GM21529 (cell line): ENCODE measurements around the gene TPBG.

Experiments
- ATAC-seq: cut with Tn5 transposase; IDR thresholded peaks from one replicate; pipeline ENCODE4 v1.9.1; 2021; ENCODE audit not compliant: unreplicated experiment

Gene TPBG, protein sequence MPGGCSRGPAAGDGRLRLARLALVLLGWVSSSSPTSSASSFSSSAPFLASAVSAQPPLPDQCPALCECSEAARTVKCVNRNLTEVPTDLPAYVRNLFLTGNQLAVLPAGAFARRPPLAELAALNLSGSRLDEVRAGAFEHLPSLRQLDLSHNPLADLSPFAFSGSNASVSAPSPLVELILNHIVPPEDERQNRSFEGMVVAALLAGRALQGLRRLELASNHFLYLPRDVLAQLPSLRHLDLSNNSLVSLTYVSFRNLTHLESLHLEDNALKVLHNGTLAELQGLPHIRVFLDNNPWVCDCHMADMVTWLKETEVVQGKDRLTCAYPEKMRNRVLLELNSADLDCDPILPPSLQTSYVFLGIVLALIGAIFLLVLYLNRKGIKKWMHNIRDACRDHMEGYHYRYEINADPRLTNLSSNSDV

DNA sequence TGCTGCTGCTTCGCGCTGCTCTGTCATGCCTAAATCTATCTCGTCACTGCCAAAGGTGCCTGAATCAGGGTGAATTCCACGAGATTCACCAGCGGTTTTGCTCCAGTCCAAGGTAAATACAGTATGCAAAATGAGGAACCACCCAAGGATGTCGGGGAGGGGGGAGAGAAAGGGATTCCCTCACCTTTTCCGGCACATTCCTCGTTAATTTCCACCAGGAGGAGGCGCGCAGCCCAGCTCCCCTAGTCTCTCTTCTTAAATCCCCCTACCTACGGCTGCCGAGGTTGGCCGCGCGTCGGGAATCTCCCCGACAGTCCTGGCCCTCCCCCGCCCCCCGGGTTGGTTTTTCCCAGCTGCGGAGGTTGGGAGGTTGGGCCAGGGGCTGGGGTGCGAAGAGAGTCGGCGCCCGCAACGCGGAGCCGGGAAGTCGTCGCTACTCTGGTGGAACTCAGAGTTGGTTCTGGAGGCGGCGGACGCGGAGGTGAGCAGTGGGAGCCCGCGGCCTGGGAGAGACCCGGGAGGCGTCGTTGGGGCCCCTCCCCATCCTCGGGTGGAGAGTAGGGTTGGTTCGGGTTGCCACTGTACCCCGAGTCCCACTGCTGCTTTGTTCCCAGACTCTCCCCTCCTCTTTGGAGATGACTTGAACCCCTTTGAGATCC, at the start of gene TPBG:
Gene TPBG, plus strand, starts transcription at position 390 of the 659 bp plus-strand sequence. CDS start 1,145 bp downstream, outside the sequence.
- peak; percentile 53 for ATAC-seq

DNA sequence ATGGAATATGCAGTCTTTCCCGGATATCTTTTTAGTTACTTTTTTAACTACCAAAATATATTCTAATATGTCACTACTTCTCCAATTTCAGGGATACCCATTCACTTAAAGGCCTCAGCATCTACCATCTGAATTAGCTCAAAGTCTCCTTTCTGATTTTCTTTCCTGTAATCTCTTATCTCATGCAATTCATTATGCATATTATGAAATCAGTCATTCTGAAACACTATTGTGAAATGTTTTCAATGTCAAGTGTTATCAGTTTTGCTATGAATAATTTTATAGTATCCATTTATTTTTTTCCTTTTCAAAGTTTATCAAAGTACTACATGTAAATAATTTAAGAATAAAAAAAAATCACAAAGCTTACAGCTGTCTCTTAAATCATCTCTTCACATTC, 41.2 kb upstream of the TPBG start:
- no peak for ATAC-seq

DNA sequence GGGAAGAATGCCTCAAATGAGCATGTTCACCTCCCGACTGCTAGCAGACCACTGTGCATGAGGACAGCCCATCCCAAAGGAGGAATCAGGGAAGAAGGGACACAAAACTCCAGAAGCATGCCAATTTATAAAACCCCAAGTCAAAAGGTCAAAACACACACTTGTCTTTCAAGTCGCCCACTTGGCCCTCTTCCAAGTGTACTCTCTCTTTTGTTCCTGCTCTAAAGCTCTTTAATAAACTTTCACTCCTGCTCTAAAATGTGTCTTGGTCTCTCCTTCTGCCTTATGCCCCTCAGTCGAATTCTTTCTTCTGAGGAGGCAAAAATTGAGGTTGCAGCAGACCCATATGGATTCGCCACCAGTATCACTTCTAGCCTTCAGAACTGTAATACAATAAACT, 33.9 kb upstream of the TPBG start:
- ATAC-seq, result no peak

DNA sequence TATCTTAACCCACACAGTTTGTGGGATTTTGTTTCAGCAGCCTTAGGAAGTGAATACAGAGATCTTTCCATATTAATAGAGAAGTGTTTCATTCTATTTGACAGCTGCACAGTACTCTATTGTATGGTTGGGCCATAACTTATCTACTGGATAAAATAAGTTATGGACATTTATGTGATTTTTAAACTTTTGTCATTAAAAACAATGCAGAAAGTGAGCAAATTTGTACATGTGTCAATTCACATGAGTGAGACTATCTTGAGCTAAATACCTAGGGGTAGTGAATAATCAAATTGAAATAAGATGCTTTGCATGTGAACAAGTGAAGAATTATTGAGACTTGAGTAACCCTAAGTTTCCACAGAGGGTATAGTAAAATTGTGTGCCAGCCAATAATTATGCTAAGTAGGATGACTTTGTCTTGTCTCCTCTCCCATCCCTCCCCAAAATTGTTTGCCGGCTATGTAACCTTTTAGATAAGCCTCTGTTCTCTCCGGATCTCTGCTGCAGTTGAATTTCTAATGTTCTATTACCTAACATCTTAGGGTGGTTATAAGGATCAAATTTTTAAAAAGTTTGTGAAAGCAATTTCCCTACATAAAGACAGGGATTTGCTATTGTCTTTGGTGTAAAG, 33.3 kb upstream of the TPBG start:
- ATAC-seq, result no peak

DNA sequence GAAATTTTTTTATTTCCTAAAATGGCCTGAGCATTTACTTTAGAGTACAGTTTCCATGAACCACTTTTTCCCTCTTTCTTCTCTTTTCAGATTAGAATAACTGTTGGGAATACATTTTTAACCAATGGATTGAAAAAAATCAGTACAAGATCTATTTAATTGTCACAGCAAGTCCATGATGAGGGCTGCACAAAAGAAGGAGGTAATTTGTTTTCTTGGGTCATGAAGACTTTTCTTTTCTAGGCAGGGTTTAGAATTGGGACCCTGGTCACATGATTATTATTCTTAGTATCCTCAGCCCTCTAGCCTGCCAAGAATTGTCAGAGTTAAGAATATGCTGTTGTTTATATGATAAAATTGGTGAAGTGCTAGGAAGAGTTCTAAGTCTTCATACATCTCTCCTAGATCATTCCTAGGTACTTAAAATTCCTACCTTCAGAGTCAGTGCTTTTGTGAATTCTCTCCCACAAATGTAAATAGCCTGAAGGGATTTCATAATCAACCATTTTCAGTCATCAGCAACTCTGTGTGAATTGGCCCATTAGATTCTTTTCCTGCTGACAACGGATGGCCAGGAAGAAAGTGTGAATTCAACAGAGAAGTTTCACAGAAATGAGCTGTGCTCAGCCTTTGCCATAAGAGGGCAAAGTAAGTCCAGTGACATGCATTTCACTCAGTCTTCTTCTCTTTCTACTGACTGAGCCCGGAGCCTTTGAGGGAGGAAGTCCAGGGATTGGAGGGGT, 32.4 kb upstream of the TPBG start:
- no peak for ATAC-seq

DNA sequence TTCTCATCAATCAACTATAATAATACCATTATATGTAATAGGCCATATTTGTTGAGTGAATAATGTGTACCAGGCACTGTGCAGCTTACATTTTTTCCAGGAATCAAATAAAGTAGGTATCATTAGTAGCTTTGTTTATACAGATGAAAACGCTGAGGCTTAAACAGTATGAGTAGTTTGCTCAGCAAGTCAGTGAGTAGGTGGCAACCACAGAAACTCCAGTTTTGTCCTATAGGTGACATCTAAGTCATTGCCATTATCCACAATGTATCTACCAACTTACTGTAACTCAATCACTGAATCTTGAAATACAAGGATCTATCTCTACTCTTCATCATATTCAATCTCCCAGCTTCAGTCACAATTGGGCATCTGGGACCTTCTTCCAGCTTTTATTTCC, 29.8 kb upstream of the TPBG start:
- ATAC-seq, result no peak

DNA sequence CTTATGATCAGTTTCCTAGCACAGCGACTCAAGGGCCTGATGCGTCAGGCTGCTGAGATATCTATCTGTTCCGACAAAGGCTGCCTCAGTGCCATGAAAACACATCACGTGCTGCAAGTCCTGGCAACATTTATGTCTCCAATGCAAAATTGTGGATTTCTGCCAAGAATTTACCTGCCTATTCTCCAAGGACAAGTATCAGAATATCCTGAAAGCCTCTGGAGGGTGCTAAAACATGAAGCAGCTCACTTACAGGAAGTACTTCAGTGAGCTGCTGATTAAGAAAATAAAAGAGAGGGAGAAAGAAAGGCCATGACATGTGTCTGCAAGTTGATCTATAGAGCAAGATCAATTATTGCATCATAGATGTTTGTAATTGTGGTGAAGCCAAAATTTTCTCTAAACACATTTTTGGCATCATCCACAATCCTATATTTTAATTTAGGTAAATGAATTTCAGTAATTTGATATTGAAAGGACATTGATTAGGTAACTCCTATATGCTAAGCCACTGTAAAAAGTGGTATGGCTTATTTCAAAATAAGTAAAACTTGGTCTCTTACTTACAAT, 25.8 kb upstream of the TPBG start:
- no peak for ATAC-seq

DNA sequence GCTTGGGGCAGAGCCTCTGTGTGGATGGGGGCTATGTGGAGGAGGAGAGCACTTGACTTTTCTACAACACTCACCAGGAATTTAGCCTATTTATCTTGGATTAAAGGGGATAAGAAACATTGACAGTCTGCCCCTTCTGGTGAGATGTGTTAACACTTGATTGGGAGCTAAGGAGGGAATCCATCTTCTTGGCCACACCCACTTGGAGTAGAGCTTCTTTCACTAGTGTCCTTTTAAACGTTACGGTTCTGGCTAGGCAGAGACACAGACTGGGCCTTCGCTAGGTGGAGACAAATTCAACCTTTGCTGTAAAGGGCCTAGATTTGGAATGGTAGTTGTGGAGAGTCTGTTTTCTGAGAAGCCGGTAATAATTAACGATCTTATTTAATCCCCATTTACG, 15.5 kb upstream of the TPBG start:
- ATAC-seq, result no peak

DNA sequence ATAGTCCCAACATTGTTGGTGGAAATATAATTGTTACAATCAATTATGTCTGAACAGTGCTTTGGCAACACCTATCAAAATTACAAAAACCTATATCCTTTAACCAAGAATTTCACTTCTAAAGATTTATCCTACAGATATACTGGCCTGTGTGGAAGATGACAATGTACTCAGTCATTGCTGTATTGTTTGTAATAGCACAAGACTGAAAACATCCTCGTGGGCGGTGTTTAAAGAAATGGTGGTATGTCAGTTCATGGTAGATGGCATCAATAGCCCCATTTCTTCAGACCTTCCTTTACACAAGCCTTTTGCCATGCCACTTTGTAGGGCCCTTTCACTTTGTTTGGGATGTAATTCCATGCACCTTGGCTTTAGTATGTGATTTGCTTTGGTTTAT, 9.8 kb upstream of the TPBG start:
- no peak for ATAC-seq

DNA sequence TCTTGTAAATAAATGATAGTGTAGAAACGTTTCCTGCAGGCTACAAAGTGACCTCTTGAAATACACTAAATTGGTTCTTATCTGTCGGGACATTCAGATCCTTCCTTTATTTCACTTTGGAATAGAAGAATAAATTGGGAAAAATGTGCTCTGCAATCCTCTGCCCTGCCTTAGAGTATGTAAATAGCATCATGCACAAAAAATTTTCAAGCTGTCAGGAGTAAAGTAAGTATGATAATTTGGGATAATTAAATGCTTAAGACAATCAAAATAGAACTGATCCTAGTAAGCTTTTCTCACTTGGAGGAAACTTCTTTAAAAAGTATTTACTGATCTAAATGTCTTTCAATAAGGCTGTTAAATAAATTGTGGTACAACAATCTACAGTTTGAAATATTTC, 3.1 kb upstream of the TPBG start:
- ATAC-seq, result no peak

DNA sequence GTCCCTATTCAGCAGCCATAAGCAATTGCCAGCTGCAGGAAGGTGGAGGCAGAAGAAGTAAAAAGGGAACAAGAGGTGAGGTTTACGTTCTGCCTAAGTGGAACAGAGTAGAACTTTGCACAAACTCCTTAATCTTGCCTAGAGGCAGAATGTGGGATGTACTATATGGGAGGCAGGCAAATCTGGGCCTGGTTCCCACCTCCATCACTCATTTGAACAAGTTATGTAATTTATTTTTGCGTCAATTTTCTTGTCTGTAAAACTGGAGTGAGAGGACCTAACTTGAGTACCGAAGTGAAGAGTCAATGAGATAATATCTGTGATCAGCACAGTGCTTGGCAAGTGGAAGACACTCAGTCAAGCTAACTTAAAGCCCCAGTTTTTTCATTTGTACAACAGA, 2.0 kb upstream of the TPBG start:
- no peak for ATAC-seq

DNA sequence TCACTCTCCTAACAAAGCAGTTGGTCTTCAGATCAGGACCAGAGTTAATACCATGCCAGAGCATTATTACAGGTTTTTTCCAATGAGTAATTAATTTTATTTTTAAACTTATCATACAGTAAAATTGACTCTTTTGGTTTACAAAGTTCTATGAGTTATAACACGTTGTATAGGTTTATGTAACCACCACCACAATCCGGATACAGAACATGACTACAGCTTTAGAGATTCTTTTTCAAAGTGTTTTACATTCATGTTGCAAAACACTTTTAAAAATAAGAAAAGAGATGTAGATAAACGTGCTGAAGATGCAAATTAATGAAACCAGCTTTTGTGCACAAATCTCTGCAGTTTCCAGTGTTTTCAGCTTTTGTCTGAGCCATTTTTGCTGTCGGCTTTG, 1.5 kb upstream of the TPBG start:
- no peak for ATAC-seq

DNA sequence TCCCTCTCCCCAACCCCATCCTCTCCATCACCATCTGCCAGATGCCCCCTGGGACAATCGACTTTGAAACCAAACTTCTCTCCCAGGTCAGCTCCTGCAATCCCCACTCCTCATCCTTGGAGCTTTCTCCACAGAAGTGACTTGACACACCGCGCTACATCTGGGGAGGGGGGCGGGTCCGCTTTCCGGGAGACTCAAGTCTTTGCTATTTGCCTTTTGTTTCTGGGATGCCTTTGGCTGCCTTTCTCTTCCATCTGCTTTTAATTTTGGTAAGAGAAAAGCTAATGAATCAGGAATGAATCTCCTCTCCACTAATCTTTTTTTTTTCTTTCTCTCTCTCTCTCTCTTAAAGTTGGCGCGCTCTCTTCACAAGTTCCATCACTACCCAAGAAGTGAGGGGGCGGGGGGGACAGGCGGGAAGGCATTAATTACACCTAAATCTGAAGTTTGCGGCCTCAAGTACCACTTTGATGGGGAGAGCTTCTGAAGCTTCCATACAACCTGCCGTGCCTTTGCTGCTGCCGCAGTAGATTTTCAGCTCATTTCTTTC, 664 bp upstream of the TPBG start:
- no peak for ATAC-seq

DNA sequence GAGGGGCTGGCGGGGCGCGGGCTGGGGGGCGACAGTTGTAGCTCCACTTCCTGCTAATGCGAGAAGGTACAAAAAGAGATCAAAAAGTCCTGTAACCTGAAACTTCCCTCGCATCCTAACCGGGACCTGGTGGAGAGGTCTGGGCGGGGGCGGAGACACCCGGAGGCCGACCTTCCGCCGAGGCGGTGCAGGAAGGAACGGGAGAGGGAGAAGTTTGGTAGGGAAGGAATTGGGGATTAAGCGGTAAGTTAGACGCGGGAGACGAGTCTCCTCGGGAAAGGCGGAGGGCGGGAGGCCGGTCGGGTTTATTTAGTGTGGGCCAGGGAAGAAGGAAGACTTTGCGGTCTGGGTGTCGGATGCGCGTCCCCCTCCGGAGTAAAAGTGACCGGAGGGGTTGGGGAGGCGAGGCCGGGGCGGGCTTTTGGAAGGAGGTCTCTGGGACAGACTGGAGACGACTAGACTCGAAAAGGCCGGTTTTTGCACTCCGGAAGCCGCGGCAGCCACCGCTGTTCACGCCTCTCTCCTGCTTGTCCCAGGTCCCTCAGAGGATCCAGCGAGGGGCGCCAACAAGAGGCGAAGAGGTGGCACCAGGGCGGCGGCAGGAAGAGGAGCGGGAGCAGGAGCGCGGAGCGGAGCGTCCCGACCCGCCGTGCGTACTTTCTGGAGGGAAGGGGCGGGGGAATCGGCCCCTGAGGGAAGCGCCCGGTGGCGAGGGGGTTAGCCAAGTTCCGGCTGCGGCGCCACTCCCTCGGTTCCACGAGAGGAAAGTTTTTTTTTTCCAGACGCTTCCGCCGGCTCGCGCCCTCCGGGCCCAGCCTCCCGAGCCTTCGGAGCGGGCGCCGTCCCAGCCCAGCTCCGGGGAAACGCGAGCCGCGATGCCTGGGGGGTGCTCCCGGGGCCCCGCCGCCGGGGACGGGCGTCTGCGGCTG, 734 bp downstream of the TPBG start:
- ATAC-seq, result peak; percentile 28

DNA sequence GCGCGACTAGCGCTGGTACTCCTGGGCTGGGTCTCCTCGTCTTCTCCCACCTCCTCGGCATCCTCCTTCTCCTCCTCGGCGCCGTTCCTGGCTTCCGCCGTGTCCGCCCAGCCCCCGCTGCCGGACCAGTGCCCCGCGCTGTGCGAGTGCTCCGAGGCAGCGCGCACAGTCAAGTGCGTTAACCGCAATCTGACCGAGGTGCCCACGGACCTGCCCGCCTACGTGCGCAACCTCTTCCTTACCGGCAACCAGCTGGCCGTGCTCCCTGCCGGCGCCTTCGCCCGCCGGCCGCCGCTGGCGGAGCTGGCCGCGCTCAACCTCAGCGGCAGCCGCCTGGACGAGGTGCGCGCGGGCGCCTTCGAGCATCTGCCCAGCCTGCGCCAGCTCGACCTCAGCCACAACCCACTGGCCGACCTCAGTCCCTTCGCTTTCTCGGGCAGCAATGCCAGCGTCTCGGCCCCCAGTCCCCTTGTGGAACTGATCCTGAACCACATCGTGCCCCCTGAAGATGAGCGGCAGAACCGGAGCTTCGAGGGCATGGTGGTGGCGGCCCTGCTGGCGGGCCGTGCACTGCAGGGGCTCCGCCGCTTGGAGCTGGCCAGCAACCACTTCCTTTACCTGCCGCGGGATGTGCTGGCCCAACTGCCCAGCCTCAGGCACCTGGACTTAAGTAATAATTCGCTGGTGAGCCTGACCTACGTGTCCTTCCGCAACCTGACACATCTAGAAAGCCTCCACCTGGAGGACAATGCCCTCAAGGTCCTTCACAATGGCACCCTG, 1.6 kb downstream of the TPBG start:
- ATAC-seq, result peak; percentile 2

DNA sequence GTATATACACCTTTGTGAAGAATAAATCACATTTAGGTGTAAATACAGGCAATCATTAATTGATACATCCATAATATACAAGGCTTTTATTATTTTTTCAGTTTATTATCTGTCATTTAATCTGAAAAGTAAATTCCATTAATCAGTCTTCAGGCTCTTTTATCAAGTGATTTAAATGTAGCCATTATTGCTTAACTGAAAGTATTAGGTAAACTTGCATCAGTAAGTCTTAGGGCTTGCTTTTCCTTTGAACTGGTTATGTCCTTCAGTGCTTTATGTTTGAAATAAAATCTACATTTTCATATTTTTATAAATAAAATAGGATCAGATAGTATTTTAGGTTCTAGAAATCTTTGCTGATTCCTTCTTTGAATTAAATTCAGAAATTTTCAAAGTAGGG, 4.1 kb downstream of the TPBG start:
- ATAC-seq, result no peak

DNA sequence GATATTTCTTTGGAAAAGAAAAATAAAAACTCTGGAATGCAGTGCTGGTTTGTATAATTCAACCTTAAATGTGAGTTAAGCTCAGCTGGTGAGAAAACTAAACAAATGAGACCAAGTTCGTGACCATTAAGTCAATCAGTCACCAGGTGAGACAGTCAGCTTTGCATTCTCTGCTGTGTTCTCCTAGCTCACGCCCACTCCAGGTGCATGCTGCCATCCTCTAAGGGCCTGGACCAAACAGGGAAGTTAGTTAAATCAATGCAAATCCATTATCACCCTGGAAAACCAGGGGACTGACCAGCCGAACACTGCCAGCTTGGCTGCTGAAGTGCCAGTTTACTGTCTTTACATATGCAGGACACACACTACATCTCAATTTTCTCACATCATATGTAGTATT, 7.2 kb downstream of the TPBG start:
- no peak for ATAC-seq

DNA sequence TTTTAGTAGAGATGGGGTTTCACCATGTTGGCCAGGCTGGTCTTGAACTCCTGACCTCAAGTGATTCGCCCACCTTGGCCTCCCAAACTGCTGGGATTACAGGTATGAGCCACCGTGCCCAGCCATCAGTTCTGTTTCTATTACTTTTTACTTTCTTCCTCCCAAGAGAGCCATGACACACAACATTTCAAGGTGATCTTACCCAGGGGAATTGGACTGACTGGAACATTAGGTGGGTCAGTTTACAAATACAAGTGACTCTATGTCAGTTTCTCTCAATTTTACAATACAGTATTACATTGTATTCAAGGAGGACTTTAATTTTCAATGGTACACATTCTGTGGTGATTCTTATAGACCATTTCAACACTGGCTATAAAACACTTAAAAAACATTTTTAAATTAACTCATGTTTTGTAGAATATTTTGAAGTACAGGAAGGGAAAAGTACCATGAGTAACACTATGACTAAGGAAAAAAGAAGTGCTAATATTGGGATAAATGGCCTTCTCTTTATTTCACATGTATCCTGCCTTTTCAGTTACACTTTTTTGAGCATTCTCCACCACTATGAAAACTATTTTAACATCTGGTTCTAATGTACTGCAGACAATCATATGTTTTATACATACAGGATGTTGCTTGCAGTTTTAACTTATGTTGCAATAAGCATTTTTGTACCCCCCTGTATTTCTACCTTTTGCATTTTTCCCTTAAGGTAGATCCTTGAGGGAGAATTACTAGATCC, 8.4 kb downstream of the TPBG start:
- ATAC-seq, result no peak
